PC-9 (cell line): ENCODE data around the gene ABLIM2. TPM values are rescaled to one million over a fixed set of nuclear protein-coding genes. Genes with fewer than 3 reads are reported as not detected.

Experiments used
- BruUV-seq: library from RNA; stranded (reverse); fragments of 400-500 nt; replicated peaks from 2 replicates; lab custom pipeline; 2021; lab: Mats Ljungman, UMichigan
- CTCF ChIA-PET: fragments of 300-600 bp; sonication (Branson Sonifier 250); formaldehyde crosslinking; loops from one replicate; lab custom pipeline; 2022; ENCODE audit warnings: antibody characterized with exemption; lab: Charles Lee
- POLR2A ChIA-PET: fragments of 300-600 bp; sonication (Branson Sonifier 250); formaldehyde crosslinking; loops from one replicate; lab custom pipeline; 2022; ENCODE audit warnings: antibody characterized with exemption; ENCODE audit not compliant: unreplicated experiment; lab: Charles Lee
- DNase-seq, 2 experiments: peaks; one replicate each; pipeline versions ENCODE4 v3.0.0 to v3.0.0-alpha.2; 2015 to 2022; ENCODE audit warnings: mixed read lengths in 1 of 2
- H2AFZ ChIP-seq: fragments of 200-600 bp; sonication (generic); 2 replicates; pipeline ENCODE4 v1.8.1; 2017; ENCODE audit warnings: antibody characterized with exemption
- H3F3A ChIP-seq: fragments of 200-600 bp; sonication (generic); 2 replicates; pipeline ENCODE4 v1.8.1; 2017; ENCODE audit warnings: antibody characterized with exemption, mild to moderate bottlenecking, low read depth; ENCODE audit not compliant: insufficient read depth
- H3K27ac ChIP-seq: fragments of 200-600 bp; sonication (generic); 2 replicates; pipeline ENCODE4 v1.6.1; 2016; ENCODE audit warnings: mixed run types
- H3K27me3 ChIP-seq: fragments of 200-600 bp; sonication (generic); 2 replicates; pipeline ENCODE4 v1.6.1; 2016; ENCODE audit warnings: low read depth, mixed run types; ENCODE audit not compliant: insufficient read depth
- H3K36me3 ChIP-seq: fragments of 200-600 bp; sonication (generic); 2 replicates; pipeline ENCODE4 v1.6.1; 2016; ENCODE audit warnings: low read depth, mixed run types
- H3K4me1 ChIP-seq: fragments of 200-600 bp; sonication (generic); replicated peaks from 2 replicates; pipeline ENCODE4 v1.6.1; 2016; ENCODE audit warnings: mixed run types; ENCODE audit not compliant: insufficient read depth
- H3K4me2 ChIP-seq: fragments of 200-600 bp; sonication (generic); 2 replicates; pipeline ENCODE4 v1.6.1; 2017; ENCODE audit warnings: mixed run types
- H3K4me3 ChIP-seq: fragments of 200-600 bp; sonication (generic); 2 replicates; pipeline ENCODE4 v1.6.1; 2016; ENCODE audit warnings: mixed run types
- H3K79me2 ChIP-seq: fragments of 200-600 bp; sonication (generic); 2 replicates; pipeline ENCODE4 v1.6.1; 2017; ENCODE audit warnings: low read depth, mixed run types
- H3K9me2 ChIP-seq: fragments of 200-600 bp; sonication (generic); 2 replicates; pipeline ENCODE4 v1.8.1; 2017; ENCODE audit warnings: mild to moderate bottlenecking; ENCODE audit not compliant: insufficient read depth
- H3K9me3 ChIP-seq: fragments of 200-600 bp; sonication (generic); 2 replicates; pipeline ENCODE4 v1.8.1; 2016; ENCODE audit warnings: low read depth; ENCODE audit not compliant: insufficient read depth
- H4K20me1 ChIP-seq: fragments of 200-600 bp; sonication (generic); 2 replicates; pipeline ENCODE4 v1.8.1; 2017; ENCODE audit not compliant: insufficient read depth
- CTCF ChIP-seq: fragments of 200-600 bp; sonication (generic); conservative IDR thresholded peaks from 2 replicates; pipeline ENCODE4 v1.6.1; 2017; ENCODE audit warnings: mixed run types, antibody characterized with exemption, mild to moderate bottlenecking, moderate library complexity
- EZH2 ChIP-seq: fragments of 200-600 bp; sonication (generic); IDR thresholded peaks from 2 replicates; pipeline ENCODE4 v1.8.0; 2017; ENCODE audit warnings: antibody characterized with exemption, low read depth
- intact Hi-C: fragments of 100-400 bp; cut with micrococcal nuclease; formaldehyde crosslinking; loops from one replicate; pipeline ENCODE4 v1.10.0; 2022; ENCODE audit not compliant: unreplicated experiment
- total RNA-seq: library from RNA; stranded (reverse); gene quantifications from 2 replicates; pipeline ENCODE4 v1.2.3, GENCODE V29; 2021

ABLIM2 gene
- total RNA-seq, 1 experiment from 2014 or later: 1.6 TPM

- CTCF ChIA-PET: no interaction called here
- Histone ChIP-seq H3K79me2 (no peaks in the 10 kb centered on the region), H3K27ac (no peak overlapping the region), H3K27me3 (peaks cover 25% of the 10 kb centered on the region; the same call in 1 of the 2 replicates), H3K36me3 (no peaks in the 10 kb centered on the region), H3K4me3 (no peak overlapping the region), H3K9me3 (no peaks in the 10 kb centered on the region), H3K4me2 (no peak overlapping the region), H3F3A (no peaks in the 10 kb centered on the region), H2AFZ (no peak overlapping the region), H3K9me2 (no peaks in the 10 kb centered on the region), H4K20me1 (no peaks in the 10 kb centered on the region), H3K4me1 (no peaks in the 10 kb centered on the region)
- TF ChIP-seq CTCF (no peak), EZH2 (no peak)
- DNase-seq: no peak
- intact Hi-C loops: no loop called here
- no TSS peak for BruUV-seq
- POLR2A ChIA-PET: no interaction called here
Observed at GRCh38 chr4:8129785-8130184, 28.8 kb downstream of the ABLIM2 start.

- intact Hi-C loops: no loop called here
- POLR2A ChIA-PET: no interaction called here
Observed at GRCh38 chr4:8129136-8129535, 29.5 kb downstream of the ABLIM2 start.

GRCh38 chr4:8128100-8128856, 30.3 kb downstream of the ABLIM2 start:
- Histone ChIP-seq H3K27me3 (peaks cover 25% of the 10 kb centered on the region; the same call in 1 of the 2 replicates), H3F3A (no peaks in the 10 kb centered on the region), H2AFZ (no peak overlapping the region), H4K20me1 (no peaks in the 10 kb centered on the region), H3K27ac (no peak overlapping the region), H3K4me3 (no peak overlapping the region), H3K4me2 (no peak overlapping the region), H3K36me3 (no peaks in the 10 kb centered on the region), H3K4me1 (no peaks in the 10 kb centered on the region), H3K79me2 (no peaks in the 10 kb centered on the region), H3K9me3 (no peaks in the 10 kb centered on the region), H3K9me2 (no peaks in the 10 kb centered on the region)
- no TSS peak for BruUV-seq
- intact Hi-C loops: no loop called here
- TF ChIP-seq EZH2: no peak
- ChIA-PET POLR2A (no interaction called here), CTCF (no interaction called here)
- DNase-seq: no peak

More at GRCh38 chr4:8129136-8129535, 29.5 kb downstream of the ABLIM2 start:
- Histone ChIP-seq H3F3A (no peaks in the 10 kb centered on the region), H3K4me1 (no peaks in the 10 kb centered on the region), H3K9me2 (no peaks in the 10 kb centered on the region), H3K27ac (no peak overlapping the region), H3K9me3 (no peaks in the 10 kb centered on the region), H3K27me3 (peaks cover 25% of the 10 kb centered on the region; the same call in 1 of the 2 replicates), H3K36me3 (no peaks in the 10 kb centered on the region), H3K4me3 (no peak overlapping the region), H2AFZ (no peak overlapping the region), H3K4me2 (no peak overlapping the region), H4K20me1 (no peaks in the 10 kb centered on the region), H3K79me2 (no peaks in the 10 kb centered on the region)
- TF ChIP-seq CTCF: no peak
- CTCF ChIA-PET: no interaction called here
- no TSS peak for BruUV-seq
- DNase-seq: no peak
